ENCODE data around the gene THSD7B. TPM values are rescaled to one million over a fixed set of nuclear protein-coding genes. Genes with fewer than 3 reads are reported as not detected.

THSD7B gene
- total and polyA plus RNA-seq, 2 donors from 2014 or later = 0.34 to 0.85 TPM

DNA sequence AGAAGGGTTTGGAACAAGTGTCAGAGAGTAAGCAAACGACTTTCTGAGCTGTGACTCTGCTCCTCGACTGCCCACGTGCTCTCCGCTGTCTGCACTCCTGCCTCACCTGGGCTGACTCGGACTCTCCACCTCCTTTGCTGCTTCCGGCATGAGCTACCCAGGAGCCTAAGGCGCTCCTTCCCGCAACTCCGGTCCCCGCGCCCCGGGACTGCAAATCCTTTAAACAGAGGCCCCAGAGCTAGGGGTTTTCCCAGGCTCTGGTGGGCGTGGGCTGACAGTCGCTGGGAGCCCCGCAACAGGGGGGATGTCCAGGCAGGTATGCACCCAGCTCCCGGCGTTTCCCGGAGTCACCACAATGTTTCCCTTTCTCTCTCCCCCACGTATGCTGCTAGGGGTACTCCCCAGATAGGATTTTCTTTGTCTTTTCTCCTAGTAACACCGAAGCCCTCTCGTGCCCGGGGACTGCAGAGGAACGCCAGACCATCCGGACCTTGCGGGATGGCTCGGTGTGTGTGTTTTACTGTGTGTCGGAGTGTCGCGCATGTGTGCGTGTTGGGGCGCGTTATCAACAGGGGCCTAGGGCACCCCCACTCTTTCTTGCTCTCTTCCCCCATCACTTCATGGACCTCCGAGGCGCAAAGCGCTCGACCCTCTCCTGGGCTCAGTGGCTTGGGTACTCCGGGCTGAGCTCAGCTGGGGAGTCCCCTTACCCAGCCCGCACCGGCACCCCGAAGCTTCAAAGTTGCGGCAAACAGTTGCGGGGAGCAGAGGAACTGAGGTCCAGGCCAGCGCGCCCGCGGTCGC, 691 bp upstream of the THSD7B start:
- no peak overlapping the region for H3K9ac ChIP-seq (ENCODE audit: low read length in 3 of 3)
- FAIRE-seq (no peak), DNase-seq (peak; percentile 39 to 72 (median 54))
- H3K4me3 ChIP-seq (ENCODE audit: low read length in 3 of 3) = peak overlapping the region; percentile 25 to 43 (median 26)
- H3K36me3 ChIP-seq (ENCODE audit: control insufficient read depth in 2 of 3, insufficient read depth in 3 of 3, low read length in 3 of 3) = no peaks in the 10 kb centered on the region
- peaks cover 28% of the 10 kb centered on the region for H3K27me3 ChIP-seq (ENCODE audit: control insufficient read depth, insufficient read depth, low read length)
- intact Hi-C loops (cut with DNase I) = no loop called here
- peaks cover 0 to 8% (median 5%) of the 10 kb centered on the region in 3 donors for H3K4me1 ChIP-seq (ENCODE audit: control insufficient read depth in 2 of 3, insufficient read depth in 2 of 3, low read depth in 1 of 3, low read length in 3 of 3)
- H3K27ac ChIP-seq (ENCODE audit: low read depth in 2 of 2, low read length in 2 of 2) = no peak overlapping the region
- H3K9me3 ChIP-seq (ENCODE audit: control insufficient read depth in 2 of 3, insufficient read depth in 1 of 3, low read length in 3 of 3) = no peaks in the 10 kb centered on the region
- TF ChIP-seq, protein P1, sequence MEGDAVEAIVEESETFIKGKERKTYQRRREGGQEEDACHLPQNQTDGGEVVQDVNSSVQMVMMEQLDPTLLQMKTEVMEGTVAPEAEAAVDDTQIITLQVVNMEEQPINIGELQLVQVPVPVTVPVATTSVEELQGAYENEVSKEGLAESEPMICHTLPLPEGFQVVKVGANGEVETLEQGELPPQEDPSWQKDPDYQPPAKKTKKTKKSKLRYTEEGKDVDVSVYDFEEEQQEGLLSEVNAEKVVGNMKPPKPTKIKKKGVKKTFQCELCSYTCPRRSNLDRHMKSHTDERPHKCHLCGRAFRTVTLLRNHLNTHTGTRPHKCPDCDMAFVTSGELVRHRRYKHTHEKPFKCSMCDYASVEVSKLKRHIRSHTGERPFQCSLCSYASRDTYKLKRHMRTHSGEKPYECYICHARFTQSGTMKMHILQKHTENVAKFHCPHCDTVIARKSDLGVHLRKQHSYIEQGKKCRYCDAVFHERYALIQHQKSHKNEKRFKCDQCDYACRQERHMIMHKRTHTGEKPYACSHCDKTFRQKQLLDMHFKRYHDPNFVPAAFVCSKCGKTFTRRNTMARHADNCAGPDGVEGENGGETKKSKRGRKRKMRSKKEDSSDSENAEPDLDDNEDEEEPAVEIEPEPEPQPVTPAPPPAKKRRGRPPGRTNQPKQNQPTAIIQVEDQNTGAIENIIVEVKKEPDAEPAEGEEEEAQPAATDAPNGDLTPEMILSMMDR (IDR thresholded peaks at IDR 0.05; ENCODE audit: borderline replicate concordance, extremely low read depth, insufficient read depth) = no peak

DNA sequence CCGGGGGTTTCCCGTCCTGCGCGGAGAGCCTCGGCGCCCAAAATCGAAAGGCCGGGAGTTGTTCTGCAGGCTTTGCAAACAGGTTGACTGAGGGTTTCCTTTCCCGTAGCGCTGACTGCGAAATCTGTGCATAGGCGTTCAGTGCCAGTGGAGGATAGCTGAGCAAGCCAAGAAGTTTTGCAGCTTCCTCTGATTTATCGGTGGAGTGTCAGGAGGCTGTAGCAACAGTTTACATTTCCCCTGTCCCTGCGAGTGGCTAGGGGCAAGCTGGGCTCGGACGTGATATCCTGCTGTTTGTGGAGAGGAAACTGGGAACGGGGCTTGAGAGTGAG, 694 bp downstream of the THSD7B start:
- Histone ChIP-seq H3K27ac (ENCODE audit: low read depth in 2 of 2, low read length in 2 of 2) (no peak overlapping the region), H3K9me3 (ENCODE audit: control insufficient read depth in 2 of 3, insufficient read depth in 1 of 3, low read length in 3 of 3) (no peaks in the 10 kb centered on the region), H3K27me3 (ENCODE audit: control insufficient read depth, insufficient read depth, low read length) (peaks cover 28% of the 10 kb centered on the region), H3K4me3 (ENCODE audit: low read length in 3 of 3) (peak overlapping the region; percentile 36 to 53 (median 46)), H3K4me1 (ENCODE audit: control insufficient read depth in 2 of 3, insufficient read depth in 2 of 3, low read depth in 1 of 3, low read length in 3 of 3) (peaks cover 0 to 8% (median 5%) of the 10 kb centered on the region in 3 donors), H3K36me3 (ENCODE audit: control insufficient read depth in 2 of 3, insufficient read depth in 3 of 3, low read length in 3 of 3) (no peaks in the 10 kb centered on the region), H3K9ac (ENCODE audit: low read length in 3 of 3) (no peak overlapping the region)
- TF ChIP-seq, protein P1 (IDR thresholded peaks at IDR 0.05; ENCODE audit: borderline replicate concordance, extremely low read depth, insufficient read depth) = no peak
- FAIRE-seq (no peak), DNase-seq (peak in 2 of 5 donors; percentile 64 to 71)
- intact Hi-C loops (cut with DNase I) = no loop called here

DNA sequence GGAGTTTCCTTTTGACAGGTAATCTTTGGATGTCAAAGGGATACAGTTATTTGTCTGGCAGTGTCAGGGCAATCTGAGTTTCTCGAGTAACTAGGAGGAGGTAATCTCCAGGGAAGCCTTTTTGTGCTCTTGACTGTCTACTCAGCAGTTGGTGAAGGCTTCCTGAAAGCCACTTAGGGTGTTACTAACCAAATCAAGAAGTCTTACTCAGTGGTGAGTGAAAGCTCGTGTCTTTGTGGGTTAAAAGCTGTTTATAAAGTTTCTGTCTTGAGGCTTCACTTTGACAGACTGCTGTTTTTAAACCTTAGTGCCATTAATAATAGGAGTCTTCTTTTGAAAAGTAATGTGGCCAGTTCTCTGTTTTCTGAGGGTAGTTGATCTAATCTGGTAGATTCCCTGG, 1.7 kb downstream of the THSD7B start:
- peaks cover 0 to 8% (median 5%) of the 10 kb centered on the region in 3 donors for H3K4me1 ChIP-seq (ENCODE audit: control insufficient read depth in 2 of 3, insufficient read depth in 2 of 3, low read depth in 1 of 3, low read length in 3 of 3)
- TF ChIP-seq, protein P1 (IDR thresholded peaks at IDR 0.05; ENCODE audit: borderline replicate concordance, extremely low read depth, insufficient read depth) = no peak
- H3K27ac ChIP-seq (ENCODE audit: low read depth in 2 of 2, low read length in 2 of 2) = no peak overlapping the region
- intact Hi-C loops (cut with DNase I) = no loop called here
- no peaks in the 10 kb centered on the region for H3K9me3 ChIP-seq (ENCODE audit: control insufficient read depth in 2 of 3, insufficient read depth in 1 of 3, low read length in 3 of 3)
- H3K36me3 ChIP-seq (ENCODE audit: control insufficient read depth in 2 of 3, insufficient read depth in 3 of 3, low read length in 3 of 3) = no peaks in the 10 kb centered on the region
- no peak overlapping the region for H3K9ac ChIP-seq (ENCODE audit: low read length in 3 of 3)
- no peak overlapping the region for H3K4me3 ChIP-seq (ENCODE audit: low read length in 3 of 3)
- peaks cover 28% of the 10 kb centered on the region for H3K27me3 ChIP-seq (ENCODE audit: control insufficient read depth, insufficient read depth, low read length)
- DNase-seq = no peak
- no peak for FAIRE-seq
